PC-9 (cell line): ENCODE measurements around the gene HRH4.

Source experiments
- EZH2 ChIP-seq: fragments of 200-600 bp; sonication (generic); IDR thresholded peaks from 2 replicates; pipeline ENCODE4 v1.8.0; 2017; ENCODE audit warnings: antibody characterized with exemption, low read depth
- TF ChIP-seq, protein P1 (sequence below): fragments of 200-600 bp; sonication (generic); conservative IDR thresholded peaks from 2 replicates; pipeline ENCODE4 v1.6.1; 2017; ENCODE audit warnings: mixed run types, antibody characterized with exemption, mild to moderate bottlenecking, moderate library complexity

DNA sequence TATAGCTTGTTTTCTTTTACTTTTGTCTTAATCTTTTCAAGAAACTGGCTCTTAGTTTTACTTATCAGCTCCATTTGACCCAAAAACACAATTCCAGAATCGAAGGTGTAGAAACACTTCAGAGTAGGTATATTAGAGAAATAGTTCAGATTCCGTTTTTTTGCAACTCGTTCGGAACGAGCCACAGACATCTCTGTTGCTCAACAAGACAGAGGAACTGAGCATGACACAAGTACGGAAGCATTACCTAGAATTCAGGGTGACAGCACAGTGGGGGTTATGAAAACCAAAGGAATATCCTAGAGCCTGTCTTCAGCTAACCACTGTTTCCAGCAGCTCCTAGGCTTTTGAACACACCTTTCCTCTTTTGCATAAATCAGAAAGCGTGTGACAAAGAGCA lies 5.0 kb downstream of the HRH4 start:
- TF ChIP-seq, protein P1, sequence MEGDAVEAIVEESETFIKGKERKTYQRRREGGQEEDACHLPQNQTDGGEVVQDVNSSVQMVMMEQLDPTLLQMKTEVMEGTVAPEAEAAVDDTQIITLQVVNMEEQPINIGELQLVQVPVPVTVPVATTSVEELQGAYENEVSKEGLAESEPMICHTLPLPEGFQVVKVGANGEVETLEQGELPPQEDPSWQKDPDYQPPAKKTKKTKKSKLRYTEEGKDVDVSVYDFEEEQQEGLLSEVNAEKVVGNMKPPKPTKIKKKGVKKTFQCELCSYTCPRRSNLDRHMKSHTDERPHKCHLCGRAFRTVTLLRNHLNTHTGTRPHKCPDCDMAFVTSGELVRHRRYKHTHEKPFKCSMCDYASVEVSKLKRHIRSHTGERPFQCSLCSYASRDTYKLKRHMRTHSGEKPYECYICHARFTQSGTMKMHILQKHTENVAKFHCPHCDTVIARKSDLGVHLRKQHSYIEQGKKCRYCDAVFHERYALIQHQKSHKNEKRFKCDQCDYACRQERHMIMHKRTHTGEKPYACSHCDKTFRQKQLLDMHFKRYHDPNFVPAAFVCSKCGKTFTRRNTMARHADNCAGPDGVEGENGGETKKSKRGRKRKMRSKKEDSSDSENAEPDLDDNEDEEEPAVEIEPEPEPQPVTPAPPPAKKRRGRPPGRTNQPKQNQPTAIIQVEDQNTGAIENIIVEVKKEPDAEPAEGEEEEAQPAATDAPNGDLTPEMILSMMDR, result no peak
- TF ChIP-seq EZH2, result no peak
